IgD-negative memory B cell (primary cell): Measurements from ENCODE around the gene SLC9A9. TPM values are rescaled to one million over a fixed set of nuclear protein-coding genes. Genes with fewer than 3 reads are reported as not detected.

Experiments used
- H3K27ac Mint-ChIP-seq, 3 donors: one replicate each; pipeline ENCODE4 v1.8.0; 2020 to 2022; ENCODE audit warnings: mild to moderate bottlenecking in 3 of 3, mixed read lengths in 3 of 3, moderate library complexity in 1 of 3
- H3K27me3 Mint-ChIP-seq: one replicate; pipeline ENCODE4 v1.8.0; 2021; ENCODE audit warnings: mixed read lengths
- H3K36me3 Mint-ChIP-seq: one replicate; pipeline ENCODE4 v1.8.0; 2020; ENCODE audit warnings: mild to moderate bottlenecking, mixed read lengths
- H3K4me1 Mint-ChIP-seq, 3 donors: one replicate each; pipeline ENCODE4 v1.8.0; 2020 to 2022; ENCODE audit warnings: mixed read lengths in 3 of 3, mild to moderate bottlenecking in 1 of 3
- H3K4me3 Mint-ChIP-seq, 4 donors: one replicate each; pipeline ENCODE4 v1.8.0; 2020 to 2022; ENCODE audit warnings: mild to moderate bottlenecking in 4 of 4, mixed read lengths in 4 of 4, moderate library complexity in 3 of 4
- H3K9me3 Mint-ChIP-seq, 3 donors: one replicate each; pipeline ENCODE4 v1.8.0; 2020 to 2021; ENCODE audit warnings: mixed read lengths in 3 of 3, mild to moderate bottlenecking in 1 of 3
- polyA plus RNA-seq: library from polyadenylated mRNA; unstranded; fragments of 300-500 nt; fragmentation: Illumina TruSeq; gene quantifications from one replicate; pipeline ENCODE4 v1.2.3, GENCODE V29; 2021

The SLC9A9 gene
- polyA plus RNA-seq, 1 donor from 2014 or later = 9.1 TPM

GRCh38 chr3:143216709-143217182 lies 631.5 kb downstream of the SLC9A9 start:
- H3K4me1 Mint-ChIP-seq = peaks cover 3 to 18% (median 15%) of the 10 kb centered on the region in 3 donors
- H3K36me3 Mint-ChIP-seq = no peaks in the 10 kb centered on the region
- H3K27me3 Mint-ChIP-seq = no peaks in the 10 kb centered on the region
- peaks cover 0 to 3% (median 0%) of the 10 kb centered on the region in 3 donors for H3K9me3 Mint-ChIP-seq
- no peak overlapping the region for H3K27ac Mint-ChIP-seq
- no peak overlapping the region for H3K4me3 Mint-ChIP-seq

Other genes starting within 250 kb of the SLC9A9 start
- gene DIPK2A, start 123.4 kb upstream of the SLC9A9 start, polyA plus RNA-seq = 22.2 TPM